Liver (tissue), 9 donors: ENCODE data around the gene ZNF280B. TPM values are rescaled to one million over a fixed set of nuclear protein-coding genes. Genes with fewer than 3 reads are reported as not detected.
"Not testable (repeated sequence)": the region's sequence is repeated elsewhere in the genome, so short reads cannot be mapped to it uniquely, and the experiment has no call there.

Experiments
- DNase-seq: peaks from one replicate; pipeline ENCODE4 v3.0.0-alpha.2; 2017; ENCODE audit warnings: low spot score
- H3K27ac ChIP-seq, 2 donors: one replicate each; pipeline ENCODE4 v1.7.0; 2013; ENCODE audit warnings: inconsistent platforms in 2 of 2, low read length in 2 of 2, control low read depth in 1 of 2, low read depth in 1 of 2, mild to moderate bottlenecking in 1 of 2
- H3K27me3 ChIP-seq, 4 donors: one replicate each; pipeline versions ENCODE4 v1.6.1 to v1.7.0; 2013; ENCODE audit warnings: low read length in 3 of 4, inconsistent platforms in 1 of 4, mild to moderate bottlenecking in 1 of 4, moderate library complexity in 1 of 4; ENCODE audit not compliant: control insufficient read depth in 4 of 4, insufficient read depth in 4 of 4
- H3K36me3 ChIP-seq, 4 donors: one replicate each; pipeline versions ENCODE4 v1.6.1 to v1.7.0; 2013; ENCODE audit warnings: low read length in 3 of 4, mild to moderate bottlenecking in 3 of 4, low read depth in 1 of 4, moderate library complexity in 1 of 4; ENCODE audit not compliant: control insufficient read depth in 4 of 4, insufficient read depth in 3 of 4
- H3K4me1 ChIP-seq, 4 donors: one replicate each; pipeline versions ENCODE4 v1.6.1 to v1.7.0; 2013; ENCODE audit warnings: low read length in 3 of 4, mild to moderate bottlenecking in 3 of 4, moderate library complexity in 1 of 4; ENCODE audit not compliant: control insufficient read depth in 4 of 4, insufficient read depth in 4 of 4
- H3K4me3 ChIP-seq, 3 donors: one replicate each; pipeline versions ENCODE4 v1.6.1 to v1.7.0; 2013; ENCODE audit warnings: low read length in 3 of 3, control low read depth in 1 of 3, low read depth in 1 of 3, mild to moderate bottlenecking in 1 of 3
- H3K9ac ChIP-seq, 2 donors: one replicate each; pipeline ENCODE4 v1.7.0; 2013; ENCODE audit warnings: low read length in 2 of 2, mild to moderate bottlenecking in 2 of 2, moderate library complexity in 2 of 2, control low read depth in 1 of 2, low read depth in 1 of 2
- H3K9me3 ChIP-seq, 4 donors: one replicate each; pipeline versions ENCODE4 v1.6.1 to v1.7.0; 2013; ENCODE audit warnings: low read length in 3 of 4; ENCODE audit not compliant: control insufficient read depth in 4 of 4
- EGR1 ChIP-seq, 2 donors: IDR thresholded peaks; 2 replicates each; pipeline ENCODE4 v1.6.1; 2016 to 2018; ENCODE audit warnings: antibody characterized with exemption in 2 of 2, low read depth in 2 of 2
- FOXA1 ChIP-seq: IDR thresholded peaks from 2 replicates; pipeline ENCODE4 v1.6.1; 2016; ENCODE audit warnings: antibody characterized with exemption
- FOXA2 ChIP-seq: IDR thresholded peaks from 2 replicates; pipeline ENCODE4 v1.6.1; 2016; ENCODE audit warnings: antibody characterized with exemption
- GABPA ChIP-seq, 2 donors: IDR thresholded peaks in 1 of 2; conservative IDR thresholded peaks in 1 of 2; 2 replicates each; pipeline ENCODE4 v1.6.1; 2016; ENCODE audit warnings: antibody characterized with exemption in 2 of 2, mild to moderate bottlenecking in 1 of 2, moderate library complexity in 1 of 2
- HNF4A ChIP-seq, 2 donors: conservative IDR thresholded peaks; 2 replicates each; pipeline ENCODE4 v1.6.1; 2016; ENCODE audit warnings: antibody characterized with exemption in 2 of 2, mild to moderate bottlenecking in 2 of 2
- HNF4G ChIP-seq: IDR thresholded peaks from 2 replicates; pipeline ENCODE4 v1.6.1; 2016; ENCODE audit warnings: antibody characterized with exemption
- JUND ChIP-seq, 2 donors: IDR thresholded peaks; 2 replicates each; pipeline ENCODE4 v1.6.1; 2016; ENCODE audit warnings: antibody characterized with exemption in 2 of 2
- NR2F2 ChIP-seq: IDR thresholded peaks from 2 replicates; pipeline ENCODE4 v1.6.1; 2016; ENCODE audit warnings: antibody characterized with exemption
- RAD21 ChIP-seq, 2 donors: IDR thresholded peaks; 2 replicates each; pipeline ENCODE4 v1.6.1; 2016; ENCODE audit warnings: antibody characterized with exemption in 2 of 2, mild to moderate bottlenecking in 2 of 2
- RXRA ChIP-seq, 2 donors: IDR thresholded peaks; 2 replicates each; pipeline ENCODE4 v1.6.1; 2017 to 2018; ENCODE audit warnings: antibody characterized with exemption in 2 of 2, mild to moderate bottlenecking in 1 of 2
- SP1 ChIP-seq: IDR thresholded peaks from 2 replicates; pipeline ENCODE4 v1.6.1; 2018; ENCODE audit warnings: antibody characterized with exemption, mild to moderate bottlenecking
- TAF1 ChIP-seq: conservative IDR thresholded peaks from 2 replicates; pipeline ENCODE4 v1.6.1; 2016; ENCODE audit warnings: antibody characterized with exemption, mild to moderate bottlenecking
- YY1 ChIP-seq: IDR thresholded peaks from 2 replicates; pipeline ENCODE4 v1.6.1; 2016; ENCODE audit warnings: antibody characterized with exemption, mild to moderate bottlenecking
- WGBS: extraction: QIAGEN DNeasy Blood & Tissue Kit; methylation state at CpG from one replicate; pipeline ENCODE4 v1.1.7; 2013; 5-methylcytosine and 5-hydroxymethylcytosine counted together
- polyA plus RNA-seq, 2 donors: library from polyadenylated mRNA; stranded (reverse) in 1 of 2; unstranded in 1 of 2; fragments of 200-250 nt in 1 of 2; fragments of >200 nt in 1 of 2; fragmentation: Nextera tagmentation in 1 of 2; extraction: Ambion mirVana in 1 of 2; gene quantifications; one replicate each; pipeline versions ENCODE4 v1.2.1 to v1.2.3, GENCODE V29; 2013 to 2015
- total RNA-seq, 2 donors: library from RNA; depleted of rRNA; stranded (reverse); fragments of >200 nt; gene quantifications; one replicate each; pipeline ENCODE4 v1.2.3, GENCODE V29; 2014
- TF ChIP-seq, protein P1 (sequence below): fragments of 150-350 bp; IDR thresholded peaks from 2 replicates; pipeline ENCODE4 v1.5.1; 2017; ENCODE audit warnings: improper control_type of control experiment, low read depth, low read length; ENCODE audit not compliant: missing input control
- TF ChIP-seq, protein P2 (sequence below): IDR thresholded peaks from 2 replicates; pipeline ENCODE4 v1.6.1; 2016; ENCODE audit warnings: antibody characterized with exemption
- TF ChIP-seq, protein P3 (sequence below): IDR thresholded peaks from 2 replicates; pipeline ENCODE4 v1.6.1; 2016; ENCODE audit warnings: antibody characterized with exemption, mild to moderate bottlenecking
- TF ChIP-seq, protein P4 (sequence below): IDR thresholded peaks from 2 replicates; pipeline ENCODE4 v1.6.1; 2016; ENCODE audit warnings: antibody characterized with exemption
- donor health status: healthy.
- donor health status: healthy.
- donor health status: healthy.
- donor health status: healthy.
- donor health status: healthy.

The ZNF280B gene
- total and polyA plus RNA-seq, 4 donors = 0.03 to 0.84 (median 0.06) TPM

DNA sequence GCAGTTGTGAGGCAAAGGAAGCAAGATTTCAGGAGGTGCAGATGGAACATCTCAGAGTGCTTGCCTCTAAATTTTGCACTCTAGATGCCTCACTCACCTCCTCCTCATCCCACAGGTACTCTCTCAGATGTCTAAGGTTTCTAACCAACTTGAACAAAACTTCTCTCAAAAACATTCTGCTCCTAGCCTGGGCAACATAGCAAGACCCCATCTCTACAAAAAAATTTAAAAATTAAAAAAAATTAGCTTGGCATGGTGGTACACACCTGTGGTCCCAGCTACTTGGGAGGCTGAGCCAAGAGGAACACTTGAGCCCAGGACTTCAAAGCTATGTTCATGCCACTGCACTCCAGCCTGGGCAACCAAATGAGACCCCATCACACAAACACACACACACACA lies 7.3 kb upstream of the ZNF280B start (continued):
- TF ChIP-seq, protein P1, sequence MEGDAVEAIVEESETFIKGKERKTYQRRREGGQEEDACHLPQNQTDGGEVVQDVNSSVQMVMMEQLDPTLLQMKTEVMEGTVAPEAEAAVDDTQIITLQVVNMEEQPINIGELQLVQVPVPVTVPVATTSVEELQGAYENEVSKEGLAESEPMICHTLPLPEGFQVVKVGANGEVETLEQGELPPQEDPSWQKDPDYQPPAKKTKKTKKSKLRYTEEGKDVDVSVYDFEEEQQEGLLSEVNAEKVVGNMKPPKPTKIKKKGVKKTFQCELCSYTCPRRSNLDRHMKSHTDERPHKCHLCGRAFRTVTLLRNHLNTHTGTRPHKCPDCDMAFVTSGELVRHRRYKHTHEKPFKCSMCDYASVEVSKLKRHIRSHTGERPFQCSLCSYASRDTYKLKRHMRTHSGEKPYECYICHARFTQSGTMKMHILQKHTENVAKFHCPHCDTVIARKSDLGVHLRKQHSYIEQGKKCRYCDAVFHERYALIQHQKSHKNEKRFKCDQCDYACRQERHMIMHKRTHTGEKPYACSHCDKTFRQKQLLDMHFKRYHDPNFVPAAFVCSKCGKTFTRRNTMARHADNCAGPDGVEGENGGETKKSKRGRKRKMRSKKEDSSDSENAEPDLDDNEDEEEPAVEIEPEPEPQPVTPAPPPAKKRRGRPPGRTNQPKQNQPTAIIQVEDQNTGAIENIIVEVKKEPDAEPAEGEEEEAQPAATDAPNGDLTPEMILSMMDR = no peak

DNA sequence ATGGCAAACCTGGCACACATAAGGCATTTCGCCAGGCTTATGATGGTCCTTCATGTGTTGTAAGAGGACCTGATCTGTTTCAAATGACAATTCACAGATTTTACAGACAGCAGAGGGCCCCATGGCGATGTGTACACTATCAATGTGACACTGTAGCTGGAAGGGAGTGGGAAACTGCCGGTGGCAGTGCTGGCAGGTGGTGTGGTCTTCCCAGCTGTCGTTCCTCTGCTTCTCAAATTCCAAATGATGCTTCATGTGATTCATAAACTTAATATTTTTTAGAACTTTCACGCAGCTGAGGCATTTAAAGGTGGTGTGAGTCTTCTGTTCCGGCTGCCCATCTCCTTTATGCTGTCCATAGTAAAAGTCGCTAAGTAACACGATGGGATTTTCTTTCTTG lies 5.9 kb upstream of the ZNF280B start:
- H3K27me3 ChIP-seq, H3K9me3 ChIP-seq, H3K4me1 ChIP-seq, H3K9ac ChIP-seq, H3K4me3 ChIP-seq, DNase-seq, H3K27ac ChIP-seq, H3K36me3 ChIP-seq: not testable (repeated sequence)
- 44% methylated on average over 8 of the region's 8 CpGs for WGBS

DNA sequence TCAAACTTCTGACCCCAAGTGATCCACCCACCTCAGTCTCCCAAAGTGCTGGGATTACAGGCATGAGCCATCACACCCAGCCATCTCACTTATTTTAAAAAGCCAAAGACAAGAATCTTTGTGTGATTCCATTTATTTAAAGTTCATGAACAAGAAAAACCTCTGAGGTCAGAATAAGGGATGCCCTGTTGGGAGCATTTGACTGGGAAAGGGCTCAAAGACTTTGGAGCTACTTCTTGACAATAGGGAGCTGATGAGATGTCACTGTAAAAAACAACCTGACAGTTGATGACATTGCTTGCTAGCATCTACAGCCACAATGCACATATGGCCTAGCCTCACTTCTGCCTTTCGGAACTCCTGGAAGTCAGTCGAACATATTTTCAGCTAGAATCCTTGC lies 5.1 kb upstream of the ZNF280B start:
- 94% methylated on average over 2 of the region's 2 CpGs for WGBS

More for the DNA sequence above, 5.1 kb upstream of the ZNF280B start:
- Histone ChIP-seq H3K36me3 (no peaks in the 10 kb centered on the region), H3K9me3 (peaks cover 0 to 3% (median 1%) of the 10 kb centered on the region in 4 donors), H3K4me3 (no peak overlapping the region), H3K9ac (no peak overlapping the region), H3K27me3 (peaks cover 0 to 9% (median under 1%) of the 10 kb centered on the region in 4 donors), H3K27ac (no peak overlapping the region), H3K4me1 (peaks cover 0 to 3% (median under 1%) of the 10 kb centered on the region in 4 donors)
- no peak for DNase-seq
- TF ChIP-seq, protein P1 = no peak
- TF ChIP-seq GABPA (IDR thresholded peaks at IDR 0.05 in 1 of 2, conservative IDR thresholded peaks at IDR 0.05 in 1 of 2) (no peak), NR2F2 (no peak), HNF4A (conservative IDR thresholded peaks at IDR 0.05) (no peak), JUND (IDR thresholded peaks at IDR 0.05) (no peak), RAD21 (IDR thresholded peaks at IDR 0.05) (no peak), RXRA (IDR thresholded peaks at IDR 0.05) (no peak), EGR1 (IDR thresholded peaks at IDR 0.05; ENCODE audit: low read depth in 2 of 2) (no peak), FOXA1 (no peak), FOXA2 (no peak), SP1 (no peak), YY1 (no peak), HNF4G (no peak), TAF1 (no peak)
- TF ChIP-seq, protein P2, sequence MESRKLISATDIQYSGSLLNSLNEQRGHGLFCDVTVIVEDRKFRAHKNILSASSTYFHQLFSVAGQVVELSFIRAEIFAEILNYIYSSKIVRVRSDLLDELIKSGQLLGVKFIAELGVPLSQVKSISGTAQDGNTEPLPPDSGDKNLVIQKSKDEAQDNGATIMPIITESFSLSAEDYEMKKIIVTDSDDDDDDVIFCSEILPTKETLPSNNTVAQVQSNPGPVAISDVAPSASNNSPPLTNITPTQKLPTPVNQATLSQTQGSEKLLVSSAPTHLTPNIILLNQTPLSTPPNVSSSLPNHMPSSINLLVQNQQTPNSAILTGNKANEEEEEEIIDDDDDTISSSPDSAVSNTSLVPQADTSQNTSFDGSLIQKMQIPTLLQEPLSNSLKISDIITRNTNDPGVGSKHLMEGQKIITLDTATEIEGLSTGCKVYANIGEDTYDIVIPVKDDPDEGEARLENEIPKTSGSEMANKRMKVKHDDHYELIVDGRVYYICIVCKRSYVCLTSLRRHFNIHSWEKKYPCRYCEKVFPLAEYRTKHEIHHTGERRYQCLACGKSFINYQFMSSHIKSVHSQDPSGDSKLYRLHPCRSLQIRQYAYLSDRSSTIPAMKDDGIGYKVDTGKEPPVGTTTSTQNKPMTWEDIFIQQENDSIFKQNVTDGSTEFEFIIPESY = no peak
- TF ChIP-seq, protein P3, sequence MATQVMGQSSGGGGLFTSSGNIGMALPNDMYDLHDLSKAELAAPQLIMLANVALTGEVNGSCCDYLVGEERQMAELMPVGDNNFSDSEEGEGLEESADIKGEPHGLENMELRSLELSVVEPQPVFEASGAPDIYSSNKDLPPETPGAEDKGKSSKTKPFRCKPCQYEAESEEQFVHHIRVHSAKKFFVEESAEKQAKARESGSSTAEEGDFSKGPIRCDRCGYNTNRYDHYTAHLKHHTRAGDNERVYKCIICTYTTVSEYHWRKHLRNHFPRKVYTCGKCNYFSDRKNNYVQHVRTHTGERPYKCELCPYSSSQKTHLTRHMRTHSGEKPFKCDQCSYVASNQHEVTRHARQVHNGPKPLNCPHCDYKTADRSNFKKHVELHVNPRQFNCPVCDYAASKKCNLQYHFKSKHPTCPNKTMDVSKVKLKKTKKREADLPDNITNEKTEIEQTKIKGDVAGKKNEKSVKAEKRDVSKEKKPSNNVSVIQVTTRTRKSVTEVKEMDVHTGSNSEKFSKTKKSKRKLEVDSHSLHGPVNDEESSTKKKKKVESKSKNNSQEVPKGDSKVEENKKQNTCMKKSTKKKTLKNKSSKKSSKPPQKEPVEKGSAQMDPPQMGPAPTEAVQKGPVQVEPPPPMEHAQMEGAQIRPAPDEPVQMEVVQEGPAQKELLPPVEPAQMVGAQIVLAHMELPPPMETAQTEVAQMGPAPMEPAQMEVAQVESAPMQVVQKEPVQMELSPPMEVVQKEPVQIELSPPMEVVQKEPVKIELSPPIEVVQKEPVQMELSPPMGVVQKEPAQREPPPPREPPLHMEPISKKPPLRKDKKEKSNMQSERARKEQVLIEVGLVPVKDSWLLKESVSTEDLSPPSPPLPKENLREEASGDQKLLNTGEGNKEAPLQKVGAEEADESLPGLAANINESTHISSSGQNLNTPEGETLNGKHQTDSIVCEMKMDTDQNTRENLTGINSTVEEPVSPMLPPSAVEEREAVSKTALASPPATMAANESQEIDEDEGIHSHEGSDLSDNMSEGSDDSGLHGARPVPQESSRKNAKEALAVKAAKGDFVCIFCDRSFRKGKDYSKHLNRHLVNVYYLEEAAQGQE = no peak
- TF ChIP-seq, protein P4, sequence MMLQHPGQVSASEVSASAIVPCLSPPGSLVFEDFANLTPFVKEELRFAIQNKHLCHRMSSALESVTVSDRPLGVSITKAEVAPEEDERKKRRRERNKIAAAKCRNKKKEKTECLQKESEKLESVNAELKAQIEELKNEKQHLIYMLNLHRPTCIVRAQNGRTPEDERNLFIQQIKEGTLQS = no peak
